ENCODE results near the gene UBTD1. TPM values are rescaled to one million over a fixed set of nuclear protein-coding genes. Genes with fewer than 3 reads are reported as not detected.

Gene UBTD1
- total and polyA plus RNA-seq, 2 experiments from 2014 or later: 9.5 to 15.8 TPM

- Histone ChIP-seq H3K9me3 (ENCODE audit: low read depth) (no peaks in the 10 kb centered on the region), H3K36me3 (no peaks in the 10 kb centered on the region), H3K4me1 (ENCODE audit: low read depth) (no peaks in the 10 kb centered on the region), H3K27me3 (no peaks in the 10 kb centered on the region), H3K4me3 (no peak overlapping the region), H3K27ac (no peak overlapping the region)
- TF ChIP-seq CTCF (IDR thresholded peaks at IDR 0.05; ENCODE audit: low read depth, low read length): no peak
- no peak for DNase-seq (ENCODE audit: low read depth in 1 of 2, low spot score in 1 of 2)
Observed at GRCh38 chr10:97563337-97563736, 64.6 kb downstream of the UBTD1 start.

GRCh38 chr10:97564776-97565175 lies 66.1 kb downstream of the UBTD1 start:
- no peak overlapping the region for H3K27ac ChIP-seq
- H3K4me3 ChIP-seq: no peak overlapping the region
- no peaks in the 10 kb centered on the region for H3K27me3 ChIP-seq
- H3K9me3 ChIP-seq (ENCODE audit: low read depth): no peaks in the 10 kb centered on the region
- DNase-seq (ENCODE audit: low read depth in 1 of 2, low spot score in 1 of 2): no peak
- H3K4me1 ChIP-seq (ENCODE audit: low read depth): no peaks in the 10 kb centered on the region
- TF ChIP-seq CTCF (IDR thresholded peaks at IDR 0.05; ENCODE audit: low read depth, low read length): no peak
- no peaks in the 10 kb centered on the region for H3K36me3 ChIP-seq

GRCh38 chr10:97566336-97566996 lies 67.7 kb downstream of the UBTD1 start:
- H3K9me3 ChIP-seq (ENCODE audit: low read depth): no peaks in the 10 kb centered on the region
- no peak overlapping the region for H3K27ac ChIP-seq
- no peak for DNase-seq (ENCODE audit: low read depth in 1 of 2, low spot score in 1 of 2)
- H3K36me3 ChIP-seq: no peaks in the 10 kb centered on the region
- H3K27me3 ChIP-seq: no peaks in the 10 kb centered on the region
- no peak overlapping the region for H3K4me3 ChIP-seq
- no peaks in the 10 kb centered on the region for H3K4me1 ChIP-seq (ENCODE audit: low read depth)
- no peak for TF ChIP-seq CTCF (IDR thresholded peaks at IDR 0.05; ENCODE audit: low read depth, low read length)

GRCh38 chr10:97567891-97568290 lies 69.2 kb downstream of the UBTD1 start:
- Histone ChIP-seq H3K4me1 (ENCODE audit: low read depth) (no peaks in the 10 kb centered on the region), H3K4me3 (no peak overlapping the region), H3K9me3 (ENCODE audit: low read depth) (no peaks in the 10 kb centered on the region), H3K27me3 (no peaks in the 10 kb centered on the region), H3K36me3 (no peaks in the 10 kb centered on the region), H3K27ac (no peak overlapping the region)
- no peak for DNase-seq (ENCODE audit: low read depth in 1 of 2, low spot score in 1 of 2)
- no peak for TF ChIP-seq CTCF (IDR thresholded peaks at IDR 0.05; ENCODE audit: low read depth, low read length)

- H3K4me1 ChIP-seq (ENCODE audit: low read depth): peaks cover 6% of the 10 kb centered on the region
- no peak for DNase-seq (ENCODE audit: low read depth in 1 of 2, low spot score in 1 of 2)
Observed at GRCh38 chr10:97570146-97570788, 71.5 kb downstream of the UBTD1 start.

More at GRCh38 chr10:97570146-97570788, 71.5 kb downstream of the UBTD1 start:
- no peaks in the 10 kb centered on the region for H3K36me3 ChIP-seq
- TF ChIP-seq CTCF (IDR thresholded peaks at IDR 0.05; ENCODE audit: low read depth, low read length): no peak
- no peak overlapping the region for H3K4me3 ChIP-seq
- no peaks in the 10 kb centered on the region for H3K9me3 ChIP-seq (ENCODE audit: low read depth)
- no peak overlapping the region for H3K27ac ChIP-seq
- H3K27me3 ChIP-seq: no peaks in the 10 kb centered on the region

Measured in cardiac muscle cell (in vitro differentiated cells and primary cell).